Measurements from ENCODE around the gene LRRC43.
"Not testable (repeated sequence)": the region's sequence is repeated elsewhere in the genome, so short reads cannot be mapped to it uniquely, and the experiment has no call there.

Gene LRRC43

DNA sequence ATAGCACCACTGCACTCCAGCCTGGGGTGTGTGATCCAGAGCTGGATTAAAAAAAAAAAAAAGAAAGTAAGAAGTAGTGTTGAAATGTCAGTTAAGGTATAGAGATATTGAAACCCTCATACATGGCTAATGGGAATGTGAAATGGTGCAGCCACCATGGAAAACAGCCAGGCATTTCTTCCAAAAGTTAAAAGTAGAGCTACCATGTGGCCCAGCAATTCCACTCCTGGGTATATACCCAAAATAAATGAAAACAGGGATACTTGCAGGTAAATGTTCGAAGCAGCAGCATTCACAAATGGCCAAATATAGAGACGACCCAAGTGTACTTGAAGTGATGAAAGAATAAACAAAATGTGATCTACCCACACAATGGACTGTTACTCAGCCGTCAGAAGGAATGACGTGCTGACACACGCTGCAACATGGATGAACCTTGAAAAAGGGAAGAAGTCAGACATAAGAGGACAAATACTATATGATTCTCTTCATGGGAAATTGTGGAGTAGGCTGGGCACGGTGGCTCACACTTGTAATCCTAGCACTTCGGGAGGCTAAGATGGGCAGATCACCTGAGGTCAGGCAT, 24.1 kb upstream of the LRRC43 start:
- DNase-seq: peak in 1 of 2 donors; percentile 3

DNA sequence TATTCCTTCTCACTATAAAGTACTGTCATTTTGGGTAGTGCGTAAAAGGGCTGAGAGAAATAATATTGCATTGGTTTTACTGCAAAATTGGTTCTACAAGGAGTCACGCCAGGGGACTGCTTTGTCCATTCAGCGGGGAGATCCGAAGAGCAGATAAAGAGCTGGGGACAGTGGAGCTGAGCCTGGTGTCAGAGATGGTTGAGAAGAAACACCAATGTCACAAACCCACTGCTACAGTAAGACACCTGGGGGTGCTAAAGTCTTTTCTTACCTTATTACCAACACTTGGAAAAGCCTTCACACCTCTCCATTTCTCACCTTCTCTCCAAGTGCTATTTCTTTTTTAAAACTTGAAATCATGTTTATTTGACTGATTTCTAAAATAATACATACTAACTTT, 23.0 kb upstream of the LRRC43 start:
- no peak for DNase-seq

DNA sequence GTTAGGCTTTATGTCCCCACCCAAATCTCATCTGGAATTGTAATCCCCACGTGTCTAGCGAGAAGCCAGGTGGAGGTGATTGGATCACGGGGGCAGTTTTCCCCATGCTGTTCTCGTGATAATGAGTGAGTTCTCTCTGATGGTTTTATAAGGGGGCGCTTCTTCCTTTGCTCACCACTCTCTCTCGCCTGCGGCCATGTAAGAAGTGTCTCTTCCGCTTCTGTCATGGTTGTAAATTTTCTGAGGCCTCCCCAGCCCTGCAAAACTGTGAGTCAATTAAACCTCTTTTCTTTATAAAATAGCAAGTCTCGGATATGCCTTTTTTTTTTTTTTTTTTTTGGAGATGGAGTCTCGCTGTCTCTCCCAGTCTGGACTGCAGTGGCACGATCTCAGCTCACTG, 22.2 kb upstream of the LRRC43 start:
- DNase-seq: no peak

DNA sequence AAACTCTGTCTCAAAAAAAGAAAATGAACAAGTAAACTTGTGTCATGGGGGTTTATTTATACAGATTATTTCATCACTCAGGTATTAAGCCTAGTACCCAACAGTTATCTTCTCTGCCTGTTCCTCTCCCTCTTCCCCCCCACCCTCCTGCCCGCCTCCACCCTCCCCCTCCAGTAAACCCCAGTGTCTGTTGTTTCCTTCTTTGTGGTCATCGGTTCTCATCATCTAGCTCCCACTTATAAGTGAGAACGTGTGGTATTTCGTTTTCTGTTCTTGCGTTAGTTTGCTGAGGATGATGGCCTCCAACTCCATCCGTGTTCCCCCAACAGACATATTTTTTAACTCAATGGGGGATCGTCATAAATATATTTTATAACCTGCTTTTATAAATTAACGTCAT, 21.2 kb upstream of the LRRC43 start:
- no peak for DNase-seq

DNA sequence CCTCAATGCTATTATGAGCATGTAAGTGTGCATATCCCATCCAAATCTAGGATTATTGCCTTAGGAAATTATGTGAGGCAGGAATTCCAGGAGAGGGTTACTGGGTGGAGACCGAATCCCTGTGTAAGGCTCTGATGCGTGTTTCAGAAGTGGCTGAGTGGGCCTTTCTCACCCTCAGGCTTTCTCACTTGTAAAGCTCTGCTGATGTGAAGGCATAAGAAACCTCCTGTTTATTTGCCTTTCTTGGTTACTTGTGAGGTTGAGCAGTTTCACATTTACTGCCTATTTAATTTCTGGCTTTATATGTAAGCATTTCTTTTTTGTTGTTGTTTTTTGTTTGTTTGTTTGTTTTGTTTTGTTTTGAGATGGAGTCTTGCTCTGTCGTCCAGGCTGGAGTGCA, 19.9 kb upstream of the LRRC43 start:
- no peak for DNase-seq

DNA sequence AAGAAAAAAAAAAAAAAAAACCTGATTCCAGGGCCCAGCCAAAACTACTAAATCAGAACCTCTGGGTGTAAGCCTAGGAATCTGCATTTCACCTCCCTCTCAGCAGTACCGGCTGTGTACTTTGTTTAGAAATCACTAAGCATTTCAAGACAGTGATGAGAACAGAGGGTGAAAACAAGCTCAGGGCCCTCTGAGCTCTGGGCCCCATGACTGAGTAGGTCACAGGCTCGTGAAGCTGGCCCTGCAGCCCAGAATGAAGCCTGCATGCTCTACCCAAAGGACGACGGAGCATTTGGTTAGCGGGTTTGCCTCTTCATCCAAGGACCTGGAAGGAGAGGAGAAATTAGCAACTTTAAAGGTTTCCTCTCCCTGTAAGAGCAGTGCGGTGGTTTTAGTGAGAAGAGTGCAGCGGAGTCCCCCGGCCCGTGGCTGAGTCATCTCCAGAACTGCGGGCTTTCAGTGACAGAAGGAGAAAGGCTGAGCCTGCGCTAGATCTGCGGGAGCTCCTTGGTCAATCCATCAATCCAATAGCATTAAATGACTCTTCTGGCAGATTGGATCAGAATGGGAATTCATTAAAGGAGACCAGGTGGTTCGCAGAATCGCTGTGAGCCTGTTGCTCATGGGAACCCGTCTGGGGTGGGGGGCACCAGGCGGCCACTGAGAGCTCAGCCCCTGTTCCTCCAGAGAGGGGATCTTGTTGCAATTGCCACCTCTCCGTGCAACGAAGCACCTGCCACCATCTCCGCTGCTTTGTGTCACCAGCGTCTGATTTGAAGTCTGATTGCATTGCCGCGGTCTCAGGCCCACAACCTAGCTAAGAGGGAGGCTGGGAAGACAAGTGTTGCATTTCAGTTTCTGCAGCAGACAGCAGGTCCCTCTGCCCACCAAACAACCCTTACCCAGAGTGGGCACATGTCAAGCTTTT, 16.2 kb upstream of the LRRC43 start:
- no peak for DNase-seq

DNA sequence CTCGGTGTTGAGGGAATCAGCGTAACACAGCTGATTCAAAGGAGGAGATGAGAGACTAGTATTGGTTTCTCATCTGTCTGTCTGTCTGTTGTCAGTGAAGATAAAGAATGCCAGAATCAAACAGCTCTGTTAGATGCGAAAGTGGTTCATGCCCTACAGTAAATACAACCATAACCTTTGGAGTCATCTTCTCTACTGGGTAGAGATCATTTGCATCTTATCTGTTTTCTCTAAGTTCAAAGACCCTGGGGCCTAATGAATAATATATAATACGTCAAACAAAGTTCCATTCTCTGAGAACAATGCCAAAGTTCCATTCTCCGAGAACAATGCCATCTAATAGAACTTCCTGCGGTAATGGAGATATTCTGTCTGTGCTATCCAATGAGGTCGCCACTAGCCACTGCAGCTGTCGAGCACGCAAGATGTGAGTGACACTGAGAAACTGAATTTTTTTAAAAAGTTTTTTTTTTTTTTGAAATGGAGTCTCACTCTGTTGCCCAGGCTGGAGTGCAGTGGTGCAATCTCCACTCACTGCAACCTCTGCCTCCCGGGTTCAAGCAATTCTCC, 15.5 kb upstream of the LRRC43 start:
- no peak for DNase-seq

DNA sequence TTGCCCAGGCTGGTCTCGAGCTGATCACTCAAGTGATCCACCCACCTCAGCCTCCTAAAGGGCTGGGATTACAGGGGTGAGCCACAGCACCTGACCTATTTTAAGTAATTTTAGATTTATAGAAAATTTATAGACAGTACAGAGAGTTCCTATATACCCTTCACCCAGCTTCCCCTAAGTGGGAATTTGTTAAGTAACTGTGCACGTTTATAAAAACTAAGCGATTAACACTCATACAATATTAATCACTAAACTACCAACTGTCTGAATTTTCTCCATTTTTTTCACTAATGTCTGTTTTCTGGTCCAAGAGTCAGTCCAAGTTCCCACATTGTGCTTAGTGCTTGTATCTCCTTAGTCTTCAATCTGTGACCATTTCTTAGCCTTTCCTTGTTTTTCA, 14.4 kb upstream of the LRRC43 start:
- no peak for DNase-seq

DNA sequence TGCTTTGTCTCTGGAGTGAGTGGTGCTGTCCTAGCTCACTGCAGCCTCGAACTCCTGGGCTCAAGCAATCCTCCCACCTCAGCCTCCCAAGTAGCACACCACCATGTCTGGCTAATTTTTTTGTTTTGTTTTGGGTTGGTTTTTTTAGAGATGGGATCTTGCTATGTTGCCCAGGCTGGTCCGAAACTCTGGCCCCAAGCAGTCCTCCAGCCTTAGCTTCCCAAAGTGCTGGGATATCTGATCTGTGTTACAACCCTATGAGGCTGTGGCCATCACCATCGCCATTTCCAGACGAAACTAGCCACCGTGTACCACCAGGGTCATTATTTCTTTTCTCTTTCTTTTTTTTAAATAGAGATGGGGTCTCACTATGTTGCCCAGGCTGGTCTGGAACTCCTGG, 11.5 kb upstream of the LRRC43 start:
- DNase-seq: no peak

DNA sequence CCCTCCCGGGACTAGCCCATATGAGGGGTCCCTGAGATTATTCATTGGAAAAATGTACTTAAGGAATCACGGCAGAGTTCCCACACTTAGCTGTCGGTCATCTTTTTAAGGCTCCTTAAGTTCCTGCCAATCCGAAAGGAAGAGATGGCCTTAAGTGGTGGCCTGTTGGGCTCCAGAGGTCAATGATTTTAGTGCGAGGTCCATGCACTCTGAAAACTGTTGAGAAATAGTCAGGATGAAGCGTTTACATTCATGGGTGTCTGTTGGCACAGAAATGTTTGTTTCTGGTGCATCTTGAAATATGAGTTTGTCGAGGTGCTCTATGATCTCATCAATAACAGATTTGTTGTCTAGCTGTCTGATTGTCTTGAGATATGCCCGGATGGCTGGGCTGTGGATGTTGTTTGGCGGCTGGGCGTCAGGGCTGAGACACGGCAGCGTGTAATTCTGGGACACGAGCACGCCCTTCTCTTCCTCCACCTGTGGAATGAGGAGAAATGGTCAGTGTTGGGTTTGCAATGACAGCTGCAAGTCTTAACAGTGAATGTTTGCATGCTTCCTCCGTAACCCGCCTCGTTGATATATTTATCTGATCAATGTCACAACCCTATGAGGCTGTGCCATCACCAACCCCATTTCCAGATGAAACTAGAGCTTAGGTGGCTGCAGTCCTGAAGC, 10.5 kb upstream of the LRRC43 start:
- DNase-seq: no peak

DNA sequence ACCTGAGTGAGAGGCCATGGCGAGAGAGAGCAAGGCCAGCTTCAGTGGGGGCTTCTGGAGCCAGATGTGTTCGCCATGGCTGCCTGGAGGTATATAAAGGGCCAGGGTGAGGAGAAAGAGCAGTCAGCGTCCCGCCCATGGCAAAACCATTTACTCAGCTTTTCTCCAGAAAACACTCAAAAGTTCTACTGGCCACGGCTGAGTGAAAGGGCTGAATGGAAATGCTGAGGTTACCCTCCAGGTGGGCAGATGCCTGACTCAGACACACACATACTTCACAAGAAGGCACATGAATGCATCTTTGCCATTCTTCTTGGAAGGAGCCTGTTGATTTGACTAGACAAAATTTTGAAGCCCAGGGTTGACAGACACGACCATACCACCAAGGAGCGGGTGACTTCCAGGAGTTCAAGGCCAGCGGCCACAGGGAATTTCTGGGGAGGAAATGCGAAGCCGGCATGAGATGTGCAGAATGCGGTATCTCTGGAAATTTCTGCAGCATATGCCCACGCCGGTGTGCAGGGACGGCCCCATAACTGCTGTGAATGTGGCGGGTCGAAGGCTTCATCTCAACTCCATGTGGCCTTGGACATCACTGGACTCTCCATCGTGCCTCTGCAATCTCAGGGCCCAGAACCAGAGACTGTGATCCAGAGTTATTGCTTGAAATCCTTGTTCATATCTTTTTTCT, 8.6 kb upstream of the LRRC43 start, which contains the start of gene IL31:
Gene IL31, minus strand, starts transcription at position 67 of the 691 bp plus-strand sequence. Its CDS starts 49 bp downstream, at position 18.
- no peak for DNase-seq

DNA sequence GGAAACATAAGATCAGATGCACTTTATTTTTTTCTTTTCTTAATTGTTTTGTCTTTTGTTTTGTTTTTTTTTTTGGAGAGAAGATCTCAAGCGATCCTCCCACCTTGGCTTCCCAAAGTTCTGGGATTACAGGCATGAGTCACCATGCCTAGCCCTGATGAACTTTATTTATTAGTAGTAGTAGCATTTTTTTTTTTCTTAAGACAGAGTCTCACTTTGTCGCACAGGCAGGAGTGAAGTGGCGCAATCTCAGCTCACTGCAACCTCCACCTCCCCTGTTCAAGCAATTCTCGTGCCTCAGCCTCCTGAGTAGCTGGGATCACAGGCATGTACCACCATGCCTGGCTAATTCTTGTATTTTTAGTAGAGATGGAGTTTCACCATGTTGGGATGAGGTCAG, 6.5 kb upstream of the LRRC43 start:
- DNase-seq: not testable (repeated sequence)

DNA sequence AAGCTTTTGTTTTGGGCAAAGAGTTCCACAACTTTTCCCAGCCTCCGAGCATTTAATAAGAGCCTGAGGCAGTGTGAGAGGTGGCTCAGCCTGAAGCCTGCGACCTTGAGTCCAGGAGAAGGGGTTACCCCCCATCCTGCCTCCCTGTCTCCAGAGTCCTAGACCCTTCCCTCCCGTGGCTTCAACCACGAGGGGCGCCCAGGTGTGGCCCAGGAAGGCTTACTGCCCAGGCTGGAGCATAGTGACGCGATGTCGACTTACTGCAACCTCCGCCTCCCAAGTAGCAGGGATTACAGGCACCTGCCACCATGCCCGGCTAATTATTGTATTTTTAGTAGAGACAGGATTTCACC, 641 bp downstream of the LRRC43 start:
- no peak for DNase-seq

DNA sequence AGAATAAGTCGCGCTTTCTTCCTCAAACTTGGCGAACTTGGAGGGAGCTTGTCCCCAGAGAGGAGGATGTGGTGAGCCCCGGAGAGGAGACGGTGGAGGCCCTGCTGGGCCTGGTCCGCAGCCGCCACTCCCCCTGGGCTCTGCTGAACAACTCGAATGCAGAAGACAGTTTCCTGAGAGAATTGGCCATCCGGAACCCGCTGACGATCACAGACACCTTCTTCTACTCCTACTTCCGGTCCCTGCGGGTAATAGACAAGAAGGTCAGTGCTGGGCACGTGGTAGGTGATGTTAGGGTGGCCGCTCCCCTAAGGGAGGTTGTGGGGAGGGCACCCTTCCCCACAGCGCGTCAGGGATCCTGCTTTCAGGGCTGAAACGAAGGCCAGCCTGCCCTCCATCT, 1.6 kb downstream of the LRRC43 start:
- peak in 1 of 2 donors; percentile 12 for DNase-seq

DNA sequence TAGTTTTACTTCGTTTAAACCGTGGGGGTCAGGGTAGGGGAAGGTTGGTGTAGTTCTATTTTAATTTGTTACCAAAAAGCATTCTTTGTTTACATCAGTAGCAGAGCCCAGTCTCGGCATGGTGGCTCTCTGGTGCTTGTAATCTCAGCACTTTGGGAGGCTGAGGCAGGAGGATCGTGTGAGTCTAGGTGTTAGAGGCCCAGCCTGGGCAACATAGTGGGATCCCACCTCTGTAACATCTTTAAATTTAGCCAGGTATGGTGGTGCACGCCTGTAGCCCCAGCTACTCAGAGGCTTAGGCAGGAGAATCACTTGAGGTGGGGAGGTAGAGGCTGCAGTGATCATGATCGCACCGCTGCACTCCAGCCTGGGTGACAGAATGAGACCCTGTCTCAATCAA, 2.2 kb downstream of the LRRC43 start:
- no peak for DNase-seq

DNA sequence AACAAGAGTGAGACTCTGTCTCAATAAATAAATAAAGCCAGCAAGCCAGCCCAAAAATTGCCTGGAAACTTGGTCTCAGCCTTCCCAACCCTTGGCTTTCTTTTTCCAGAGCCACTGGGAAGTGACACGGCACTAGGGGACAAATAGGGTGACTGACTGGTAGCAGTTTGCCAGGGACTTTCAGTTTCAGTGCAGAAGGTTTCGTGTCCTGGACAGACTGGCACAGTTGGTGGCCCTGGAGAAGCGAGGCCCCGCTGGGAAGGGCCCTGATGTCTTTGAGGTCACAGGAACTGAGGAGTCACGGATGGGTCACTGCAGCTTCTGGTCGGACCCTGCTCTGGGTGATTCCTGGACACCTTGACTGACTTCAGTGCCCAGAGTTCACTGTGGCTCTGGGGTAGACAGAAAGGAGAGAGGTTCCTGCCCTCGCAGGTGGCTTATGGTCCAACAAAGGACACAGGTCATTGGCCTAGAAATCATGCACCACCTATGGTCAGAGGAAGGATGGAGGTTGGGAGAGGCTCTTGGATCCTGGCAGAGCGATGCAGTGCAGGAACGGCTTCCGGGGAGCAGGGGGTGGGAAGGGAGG, 2.7 kb downstream of the LRRC43 start:
- DNase-seq: no peak

DNA sequence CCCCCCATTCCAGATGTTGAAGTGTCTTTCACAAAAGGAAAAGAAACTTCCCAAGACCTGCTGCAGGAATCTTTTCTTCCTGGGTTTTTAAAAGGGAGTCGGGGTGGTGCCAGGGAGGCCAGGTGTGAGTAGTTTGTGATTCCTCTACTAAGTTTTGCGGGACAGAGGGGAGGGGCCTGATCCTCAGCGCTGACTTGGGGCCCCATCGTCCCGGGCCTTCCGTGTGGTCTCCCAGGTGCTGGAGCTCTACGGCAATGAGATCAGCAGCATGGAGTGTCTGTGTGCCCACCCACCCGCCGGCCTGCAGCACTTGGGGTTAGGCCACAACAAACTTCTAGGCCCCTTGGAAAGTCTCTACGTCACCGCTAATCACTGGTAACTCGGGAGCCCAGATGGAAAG, 4.5 kb downstream of the LRRC43 start:
- no peak for DNase-seq

DNA sequence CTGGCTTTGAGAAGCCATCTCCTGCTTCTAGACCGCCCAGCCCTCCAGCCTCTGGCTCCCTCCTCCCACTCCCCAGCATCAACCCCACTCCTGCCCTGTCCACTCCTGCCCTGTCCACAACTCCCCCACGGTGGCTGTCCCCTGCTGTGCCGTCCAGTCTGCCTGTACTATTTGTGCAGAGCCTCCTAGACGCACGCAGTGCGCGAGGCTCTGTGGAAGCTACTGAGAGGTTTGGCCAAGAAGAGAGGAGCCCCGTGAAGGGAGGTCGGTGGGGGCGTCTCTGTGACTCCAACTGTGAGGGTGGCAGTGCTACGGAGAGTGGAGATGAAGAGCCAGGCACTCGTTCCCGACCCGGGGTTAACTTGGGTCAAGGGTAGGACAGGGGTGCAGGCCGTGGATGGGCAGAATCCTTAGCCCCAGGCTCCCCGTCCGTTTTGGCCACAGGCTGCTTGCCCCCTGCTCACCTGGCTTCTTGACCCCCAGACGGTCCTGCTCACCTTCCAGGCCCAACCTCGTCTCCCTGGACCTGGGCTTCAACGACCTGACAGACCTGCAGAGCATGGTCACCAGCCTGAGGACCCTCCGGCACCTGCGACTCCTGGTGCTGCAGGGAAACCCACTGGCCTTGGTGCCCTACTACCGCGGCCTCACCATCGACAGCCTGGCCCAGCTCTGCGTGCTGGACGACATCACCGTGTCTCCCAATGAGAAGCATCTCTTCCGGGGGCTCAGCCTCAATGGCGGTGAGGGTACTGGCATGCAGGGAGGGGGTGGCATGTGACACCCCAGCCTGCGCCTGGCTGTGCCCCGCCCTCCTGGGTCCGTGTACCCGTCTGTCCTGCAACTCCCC, 6.9 kb downstream of the LRRC43 start:
- no peak for DNase-seq

DNA sequence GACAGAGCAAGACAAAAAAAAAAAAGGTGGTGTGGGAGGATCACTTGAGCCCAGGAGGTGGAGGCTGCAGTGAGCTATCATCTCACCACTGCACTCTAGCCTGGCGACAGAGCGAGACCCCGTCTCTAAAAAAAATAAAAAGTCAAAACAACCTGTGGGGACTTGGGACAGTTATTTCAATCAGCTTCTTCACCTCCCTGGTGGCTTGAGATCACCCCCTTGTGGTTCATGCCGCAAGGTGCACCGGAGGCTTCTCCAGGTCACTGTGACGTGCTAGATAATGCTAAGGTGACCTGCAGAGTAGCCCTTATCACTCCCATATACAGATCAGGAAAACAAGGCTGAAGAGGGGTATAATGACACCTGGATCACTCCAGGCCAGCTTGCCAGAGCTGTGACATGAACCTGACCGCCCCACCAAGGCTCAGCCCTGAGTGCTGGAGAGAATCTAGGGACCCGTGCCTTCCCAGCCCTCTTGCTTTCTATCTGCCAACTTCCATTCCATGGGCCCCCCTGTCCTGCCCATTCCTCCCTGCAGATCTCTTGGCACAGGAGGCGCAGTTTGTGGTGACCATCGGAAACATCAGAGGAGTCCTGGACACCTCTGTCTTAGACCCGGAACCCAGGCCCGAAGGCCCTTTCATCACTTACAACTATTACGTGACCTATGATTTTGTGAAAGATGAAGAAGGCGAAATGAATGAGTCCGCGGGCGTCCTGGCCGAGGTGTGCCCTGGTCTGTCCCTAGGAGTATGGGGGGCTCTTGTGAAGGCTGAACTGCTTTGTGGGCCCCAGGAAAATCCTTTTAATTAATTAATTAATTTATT, 8.1 kb downstream of the LRRC43 start:
- DNase-seq: peak; percentile 39 to 63

DNA sequence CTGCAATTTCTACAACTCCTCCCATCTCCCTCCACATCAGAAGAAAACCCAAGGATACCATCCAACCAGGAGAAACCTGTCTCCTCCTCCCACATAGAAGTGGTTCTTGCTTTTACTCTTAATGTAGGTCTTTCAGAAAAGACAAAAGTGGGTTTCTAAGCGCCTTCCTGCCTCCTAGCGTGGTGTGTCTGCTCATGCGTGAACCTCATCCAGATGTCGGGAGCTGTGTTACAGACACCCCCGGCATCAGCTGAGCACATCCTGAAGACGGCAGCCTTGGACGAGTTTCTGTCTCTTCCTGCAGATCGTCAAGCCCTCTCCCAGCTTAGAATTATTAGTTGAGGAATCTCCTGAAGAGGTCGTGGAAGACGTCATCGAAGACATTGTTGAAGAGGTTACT, 9.5 kb downstream of the LRRC43 start:
- DNase-seq: no peak

Measured in inflammatory macrophage (primary cell).